ENCODE data around the gene ELL.

ELL gene

GRCh38 chr19:18539372-18539771 lies 17.5 kb upstream of the ELL start:
- no peak for TF ChIP-seq CTCF (conservative IDR thresholded peaks at IDR 0.05)
- peak overlapping the region; percentile 24; the same call in 1 of the 2 replicates for H3K27ac ChIP-seq

DNA sequence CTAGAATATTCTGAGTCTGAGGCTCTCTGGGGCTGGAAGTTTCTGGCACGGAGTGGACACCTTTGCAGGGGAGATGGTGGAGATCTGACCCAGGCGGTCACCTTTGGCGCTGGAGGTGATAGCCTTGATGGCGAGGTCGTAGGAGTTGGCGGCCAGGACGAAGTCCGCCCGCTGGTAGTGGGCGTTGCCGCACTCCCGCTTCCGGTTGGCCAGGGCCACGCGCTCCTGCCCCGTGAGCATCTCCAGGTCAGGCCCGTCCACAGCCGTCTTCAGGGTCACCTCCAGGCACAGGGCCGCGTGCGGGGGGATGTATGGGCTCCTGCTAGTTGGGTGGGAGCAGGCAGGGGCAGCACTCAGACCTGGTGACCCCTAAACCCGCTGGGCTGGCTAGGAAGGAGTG lies 16.2 kb upstream of the ELL start:
- no peak for TF ChIP-seq CTCF (conservative IDR thresholded peaks at IDR 0.05)

GRCh38 chr19:18537431-18537830 lies 15.6 kb upstream of the ELL start:
- no peak overlapping the region for H3K27ac ChIP-seq
- no peak for TF ChIP-seq CTCF (conservative IDR thresholded peaks at IDR 0.05)

More for the DNA sequence above, 16.2 kb upstream of the ELL start:
- H3K27ac ChIP-seq, result peak overlapping the region; percentile 24; the same call in 1 of the 2 replicates

- no peak overlapping the region for H3K27ac ChIP-seq
- no peak for TF ChIP-seq CTCF (conservative IDR thresholded peaks at IDR 0.05)
These were observed 14.6 kb upstream of the ELL start for GRCh38 chr19:18536475-18536874.

DNA sequence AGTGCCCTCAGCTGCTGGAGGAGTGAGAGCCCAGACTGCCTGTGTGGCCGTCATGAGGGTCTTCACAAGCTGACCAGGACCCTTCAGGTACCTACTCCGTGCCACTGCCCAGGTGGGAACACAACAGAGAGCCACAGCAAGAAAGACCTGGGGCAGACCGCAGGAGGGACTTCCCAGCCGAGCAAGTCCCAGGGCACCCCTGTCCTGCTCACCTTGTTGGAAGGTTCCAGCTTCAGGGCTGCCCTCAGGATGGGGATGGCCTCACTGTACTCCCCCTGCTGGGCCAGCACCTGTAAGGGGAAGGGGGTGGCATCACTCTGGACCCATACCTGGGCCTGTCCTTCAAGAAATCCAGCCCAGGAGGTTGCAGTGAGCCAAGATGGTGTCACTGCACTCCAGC lies 11.2 kb upstream of the ELL start:
- H3K27ac ChIP-seq, result no peak overlapping the region
- no peak for TF ChIP-seq CTCF (conservative IDR thresholded peaks at IDR 0.05)

- H3K27ac ChIP-seq, result no peak overlapping the region
- TF ChIP-seq CTCF (conservative IDR thresholded peaks at IDR 0.05), result no peak
These were observed 10.5 kb upstream of the ELL start for GRCh38 chr19:18532168-18532890.

DNA sequence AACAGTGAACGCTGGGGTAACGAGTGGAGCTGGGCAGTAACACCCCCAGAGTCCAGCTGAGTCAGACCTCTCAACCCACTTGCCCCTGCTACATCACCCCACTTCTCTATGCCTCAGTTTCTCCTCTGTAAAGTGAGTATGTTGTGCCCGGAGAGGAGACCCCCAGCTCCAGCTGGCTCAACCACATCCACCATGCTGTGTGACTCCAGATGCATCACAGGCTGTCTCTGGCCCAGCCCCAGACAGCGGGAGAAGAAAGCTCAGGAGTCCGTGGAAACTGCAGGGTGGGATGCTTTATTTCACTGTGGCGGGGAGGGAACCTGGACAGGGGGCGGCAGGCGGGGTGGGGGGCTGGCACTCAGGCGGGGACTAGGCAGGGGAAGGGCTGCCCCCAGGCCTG lies 9.6 kb upstream of the ELL start:
- H3K27ac ChIP-seq, result no peak overlapping the region
- TF ChIP-seq CTCF (conservative IDR thresholded peaks at IDR 0.05), result no peak
